Fibroblast of lung (primary cell): Measurements from ENCODE around the gene FOXP2.
"Not testable (repeated sequence)": the region's sequence is repeated elsewhere in the genome, so short reads cannot be mapped to it uniquely, and the experiment has no call there.

Experiments
- CTCF ChIP-seq, 2 donors: IDR thresholded peaks in 1 of 2; conservative IDR thresholded peaks in 1 of 2; 1 replicate in 1 of 2; 2 replicates in 1 of 2; pipeline ENCODE4 v1.5.1; 2011 to 2012; ENCODE audit warnings: low read length in 2 of 2, control low read depth in 1 of 2, inconsistent platforms in 1 of 2, low read depth in 1 of 2, mild to moderate bottlenecking in 1 of 2
- EZH2 ChIP-seq: IDR thresholded peaks from 2 replicates; pipeline ENCODE4 v1.5.1; 2012; ENCODE audit warnings: low read length, control low read depth, mild to moderate bottlenecking; ENCODE audit errors: missing control alignments

- TF ChIP-seq CTCF (conservative IDR thresholded peaks at IDR 0.05 in 1 of 2, IDR thresholded peaks at IDR 0.05 in 1 of 2; ENCODE audit: low read depth in 1 of 2, low read length in 2 of 2); EZH2: not testable (repeated sequence)
Observed at GRCh38 chr7:114608822-114609221, 194.2 kb downstream of the FOXP2 start.
